ENCODE results near the gene LGALS7B.

GRCh38 chr19:38781058-38781457, 7.9 kb upstream of the LGALS7B start:
- no peak for TF ChIP-seq CTCF (IDR thresholded peaks at IDR 0.05)
- TF ChIP-seq POLR2A (IDR thresholded peaks at IDR 0.05), result no peak

Measured in prostate gland (tissue), 2 donors.